NCI-H69 (cell line): ENCODE measurements around the gene NDST3.
A peak's percentile ranks its signal among the peaks of the same experiment; 100 is the strongest.

Experiments used
- DNase-seq: peaks from one replicate; lab custom pipeline; 2025; lab: John Stamatoyannopoulos, UW

NDST3 gene

DNA sequence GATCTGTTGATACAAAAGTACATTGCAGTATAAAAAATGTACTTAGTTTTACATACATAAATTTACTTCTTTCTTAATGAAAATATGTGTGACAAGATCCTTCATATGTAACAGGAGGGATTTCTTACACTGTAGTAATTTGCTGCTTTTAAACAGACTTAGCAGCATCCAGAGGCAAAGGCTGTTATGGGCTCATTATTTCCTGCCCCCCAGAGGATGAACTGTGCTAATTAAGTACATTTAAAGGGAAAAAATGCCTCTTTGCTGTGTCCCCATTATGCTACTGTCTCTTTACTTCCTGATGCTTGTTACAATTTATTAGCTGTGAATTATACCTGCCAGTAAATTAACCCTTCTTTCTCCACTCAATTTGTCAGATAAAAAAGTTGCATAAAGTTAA lies 47.1 kb downstream of the NDST3 start:
- peak; percentile 38 for DNase-seq

DNA sequence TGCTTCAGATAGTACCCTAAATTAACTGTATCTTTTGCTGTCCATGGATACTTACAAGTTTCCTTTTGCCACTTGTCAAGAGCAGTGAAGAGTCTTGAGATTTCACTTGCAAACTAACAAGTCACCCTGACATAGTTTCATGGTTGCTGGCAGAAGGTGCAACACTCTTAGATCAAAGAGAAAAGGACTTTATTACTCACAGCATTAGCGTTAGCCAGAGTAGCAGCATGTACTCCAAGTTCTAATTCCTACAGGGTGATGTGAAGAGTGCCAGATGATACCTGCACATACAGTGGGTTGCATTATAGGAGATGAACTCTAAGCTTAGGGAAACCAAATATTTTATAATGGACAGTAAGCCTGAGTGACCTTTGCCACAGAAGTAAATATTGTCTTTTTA lies 47.9 kb downstream of the NDST3 start:
- DNase-seq: no peak

DNA sequence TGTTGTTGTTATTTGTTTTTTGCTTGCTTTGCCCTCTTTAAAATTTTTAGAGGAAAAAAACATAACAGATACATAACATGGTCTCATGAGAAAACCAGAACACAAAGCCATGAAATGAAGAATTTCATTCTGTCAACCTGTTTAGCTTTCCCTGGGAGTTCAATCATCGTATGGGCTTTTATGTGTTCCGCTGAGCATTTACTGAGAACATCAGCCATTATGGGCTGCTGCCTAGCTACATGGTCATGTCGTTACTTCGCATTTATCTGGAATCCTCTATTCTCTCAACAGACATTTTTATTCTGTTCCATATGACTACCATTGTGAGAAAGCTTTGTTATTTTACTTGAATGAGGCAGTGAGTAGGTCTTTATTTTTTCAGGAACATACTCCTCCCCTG lies 51.4 kb downstream of the NDST3 start:
- DNase-seq: no peak

GRCh38 chr4:118086344-118086743 lies 52.1 kb downstream of the NDST3 start:
- peak; percentile 62 for DNase-seq

DNA sequence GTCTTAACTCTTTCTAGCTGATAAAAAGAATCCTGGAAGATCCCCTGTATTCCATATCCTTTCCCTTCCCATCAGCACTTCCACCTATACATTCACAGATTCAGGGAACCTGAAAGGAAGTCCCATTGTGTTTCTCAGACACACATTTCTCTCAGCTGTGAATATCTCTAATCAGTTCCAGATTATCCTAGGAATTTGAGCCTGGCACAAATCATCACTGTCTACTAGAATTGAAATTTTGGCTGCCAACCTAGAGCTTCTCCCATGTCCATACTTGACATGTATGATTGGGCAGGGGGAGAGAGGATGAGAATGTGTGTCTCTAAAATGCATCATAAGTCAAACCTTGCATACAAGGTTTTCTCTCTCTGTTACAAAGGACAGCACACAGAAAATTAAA lies 53.1 kb downstream of the NDST3 start:
- no peak for DNase-seq

GRCh38 chr4:118099106-118099505 lies 64.8 kb downstream of the NDST3 start:
- DNase-seq: peak; percentile 6

GRCh38 chr4:118102195-118102594 lies 67.9 kb downstream of the NDST3 start:
- DNase-seq: no peak

GRCh38 chr4:118112117-118113046 lies 78.1 kb downstream of the NDST3 start:
- no peak for DNase-seq

GRCh38 chr4:118113220-118113619 lies 78.9 kb downstream of the NDST3 start:
- DNase-seq: no peak

- DNase-seq: no peak
Observed at GRCh38 chr4:118114720-118115119, 80.4 kb downstream of the NDST3 start.

DNA sequence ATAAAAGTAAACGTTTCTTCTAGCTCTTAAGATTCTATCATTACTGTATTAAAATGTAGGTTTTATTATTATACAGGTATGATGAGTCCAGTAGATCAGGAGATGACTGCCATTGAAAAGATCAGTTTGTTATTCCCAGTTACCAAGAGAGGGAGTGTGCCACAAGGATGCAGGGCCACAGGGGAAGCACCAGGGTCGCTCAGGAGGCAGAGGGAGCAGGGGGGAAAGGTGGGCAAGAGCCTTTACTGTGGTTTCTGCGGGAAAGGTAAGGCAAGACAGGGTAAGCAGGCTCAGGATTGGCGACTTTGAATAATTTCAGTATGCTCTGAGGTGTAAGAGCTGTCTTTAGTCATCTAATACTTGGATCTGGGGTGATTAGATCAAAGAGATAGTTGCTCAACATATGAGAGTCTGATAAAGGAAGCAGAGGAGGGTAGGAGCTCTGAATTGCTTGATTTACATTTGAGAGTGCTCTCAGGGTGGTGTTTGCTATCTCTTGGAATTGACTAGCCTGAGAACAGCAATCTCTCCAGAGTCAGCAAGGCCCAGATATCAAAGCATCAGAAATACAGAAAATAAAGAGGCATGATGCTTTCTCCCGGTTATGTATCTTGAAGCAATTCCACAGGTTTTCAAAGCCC lies 86.0 kb downstream of the NDST3 start:
- no peak for DNase-seq

- peak; percentile 25 for DNase-seq
Observed at GRCh38 chr4:118124997-118125396, 90.7 kb downstream of the NDST3 start.

- no peak for DNase-seq
Observed at GRCh38 chr4:118139241-118139640, 105.0 kb downstream of the NDST3 start.

- DNase-seq: no peak
Observed at GRCh38 chr4:118141240-118141639, 107.0 kb downstream of the NDST3 start.

- DNase-seq: no peak
Observed at GRCh38 chr4:118154649-118155048, 120.4 kb downstream of the NDST3 start.

GRCh38 chr4:118155516-118155915 lies 121.2 kb downstream of the NDST3 start:
- DNase-seq: no peak

GRCh38 chr4:118158763-118159375 lies 124.6 kb downstream of the NDST3 start:
- no peak for DNase-seq

DNA sequence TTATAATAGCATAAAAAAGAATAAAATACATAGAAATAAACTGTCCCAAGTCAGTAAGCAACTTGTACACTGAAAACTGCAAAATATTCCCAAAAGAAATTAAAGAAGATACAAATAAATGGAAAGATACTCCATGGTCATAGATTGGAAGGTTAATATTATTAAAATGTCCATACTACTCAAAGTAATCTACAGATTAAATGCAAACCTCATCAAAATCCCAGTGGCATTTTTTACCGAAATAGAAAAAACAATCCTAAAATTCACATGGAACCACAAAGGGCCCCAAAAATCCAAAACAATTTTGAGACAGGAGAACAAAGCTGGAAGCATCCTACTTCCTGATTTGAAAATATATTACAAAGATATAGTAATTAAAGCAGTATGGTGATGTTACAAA lies 133.0 kb downstream of the NDST3 start:
- no peak for DNase-seq

- peak; percentile 12 for DNase-seq
Observed at GRCh38 chr4:118171381-118171780, 137.1 kb downstream of the NDST3 start.

DNA sequence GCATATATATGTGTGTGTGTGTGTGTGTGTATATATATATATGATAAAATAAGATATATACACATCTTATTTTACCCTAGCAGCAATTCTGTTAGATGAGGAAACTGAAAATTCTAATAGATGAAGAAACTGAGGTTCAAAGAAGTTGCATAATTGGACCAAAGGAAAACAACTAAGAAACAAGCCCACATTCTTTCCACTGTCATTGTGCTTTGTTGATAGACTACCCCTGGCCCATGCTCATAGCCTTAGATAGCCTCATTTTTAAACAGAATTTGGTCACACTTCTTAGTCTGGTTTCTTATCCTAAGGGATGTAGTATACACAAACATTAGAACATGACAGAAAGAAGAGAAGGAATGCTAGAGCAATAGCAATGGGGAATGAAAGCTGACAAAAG lies 138.8 kb downstream of the NDST3 start:
- DNase-seq: no peak

DNA sequence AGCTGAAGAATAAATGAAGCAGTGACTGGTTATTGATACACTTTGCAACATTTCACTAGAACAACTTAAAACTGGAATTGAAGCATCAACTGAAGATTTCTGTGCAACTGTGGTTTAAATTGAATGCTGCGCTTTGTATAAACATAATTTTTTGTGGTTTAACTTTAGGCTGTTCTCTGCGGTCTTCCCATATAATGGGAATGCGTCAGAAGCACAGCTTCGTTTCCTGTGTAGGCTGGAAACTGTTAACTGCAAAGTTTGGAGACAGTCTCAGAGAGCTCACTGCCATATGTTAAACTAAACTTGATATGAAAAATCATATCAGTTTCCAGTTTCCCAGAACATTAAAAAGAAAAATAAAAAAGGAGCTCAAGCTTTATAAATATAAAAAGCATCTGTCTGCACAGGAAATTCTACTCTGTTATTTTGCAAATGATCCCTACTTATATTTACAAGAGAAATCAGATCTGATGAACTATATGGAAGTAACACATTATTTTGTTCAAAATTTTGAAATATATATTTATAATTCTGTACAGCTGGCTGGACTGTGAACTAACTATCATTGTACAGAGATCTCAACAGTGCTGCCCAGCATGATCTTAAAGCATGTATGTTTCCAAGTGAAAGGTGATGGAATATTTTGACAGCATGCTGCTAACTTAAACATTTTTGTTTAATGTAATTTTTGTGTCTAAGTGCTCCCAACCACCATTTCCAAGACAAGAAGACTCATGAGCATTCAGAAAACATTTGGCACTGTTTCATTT lies 139.9 kb downstream of the NDST3 start:
- no peak for DNase-seq

- DNase-seq: no peak
Observed at GRCh38 chr4:118175506-118175905, 141.2 kb downstream of the NDST3 start.
